H9 (cell line): ENCODE data around the gene CARD19. TPM values are rescaled to one million over a fixed set of nuclear protein-coding genes. Genes with fewer than 3 reads are reported as not detected.

Experiments used
- DNase-seq: peaks from one replicate; pipeline ENCODE4 v3.0.0-alpha.2; 2017
- H2AFZ ChIP-seq: one replicate; pipeline ENCODE4 v1.6.1; 2013; ENCODE audit warnings: mild to moderate bottlenecking, low read length, control low read depth, moderate library complexity
- H2AK5ac ChIP-seq: 2 replicates; pipeline ENCODE4 v1.6.1; 2013; ENCODE audit warnings: low read length, control low read depth, mixed read lengths; ENCODE audit not compliant: insufficient read length
- H2BK120ac ChIP-seq: one replicate; pipeline ENCODE4 v1.6.1; 2013; ENCODE audit warnings: low read depth, mild to moderate bottlenecking, low read length, control low read depth, inconsistent platforms; ENCODE audit not compliant: poor library complexity, severe bottlenecking
- H2BK12ac ChIP-seq: 2 replicates; pipeline ENCODE4 v1.6.1; 2013; ENCODE audit warnings: low read length, control low read depth, mixed read lengths, low read depth; ENCODE audit not compliant: insufficient read length
- H2BK15ac ChIP-seq: 2 replicates; pipeline ENCODE4 v1.6.1; 2013; ENCODE audit warnings: low read depth, low read length, control low read depth
- H2BK20ac ChIP-seq: one replicate; pipeline ENCODE4 v1.6.1; 2013; ENCODE audit warnings: low read depth, mild to moderate bottlenecking, low read length, control low read depth, inconsistent platforms; ENCODE audit not compliant: poor library complexity, severe bottlenecking
- H2BK5ac ChIP-seq: 2 replicates; pipeline ENCODE4 v1.6.1; 2013; ENCODE audit warnings: low read length, control low read depth, mixed read lengths; ENCODE audit not compliant: insufficient read length
- H3K14ac ChIP-seq: 2 replicates; pipeline ENCODE4 v1.6.1; 2013; ENCODE audit warnings: low read length, control low read depth; ENCODE audit not compliant: insufficient read depth
- H3K18ac ChIP-seq: 2 replicates; pipeline ENCODE4 v1.6.1; 2013; ENCODE audit warnings: low read depth, mild to moderate bottlenecking, mixed read lengths, low read length, control low read depth; ENCODE audit not compliant: insufficient read length
- H3K23ac ChIP-seq: 2 replicates; pipeline ENCODE4 v1.6.1; 2013; ENCODE audit warnings: low read length, control low read depth, mixed read lengths, low read depth; ENCODE audit not compliant: insufficient read length
- H3K23me2 ChIP-seq: 2 replicates; pipeline ENCODE4 v1.6.1; 2013; ENCODE audit warnings: low read depth, mild to moderate bottlenecking, mixed read lengths, low read length, control low read depth; ENCODE audit not compliant: insufficient read length, poor library complexity, severe bottlenecking
- H3K27ac ChIP-seq: 2 replicates; pipeline ENCODE4 v1.5.1; 2013; ENCODE audit warnings: low read length, control low read depth, mixed read lengths, low read depth; ENCODE audit not compliant: insufficient read length
- H3K27me3 ChIP-seq: 2 replicates; pipeline ENCODE4 v1.6.1; 2013; ENCODE audit warnings: low read length, control low read depth, inconsistent platforms; ENCODE audit not compliant: insufficient read depth
- H3K4ac ChIP-seq: 2 replicates; pipeline ENCODE4 v1.6.1; 2013; ENCODE audit warnings: low read depth, mild to moderate bottlenecking, control low read depth, inconsistent platforms, low read length, moderate library complexity
- H3K4me1 ChIP-seq: 2 replicates; pipeline ENCODE4 v1.6.1; 2013; ENCODE audit warnings: low read length, control low read depth, inconsistent platforms; ENCODE audit not compliant: insufficient read depth
- H3K4me2 ChIP-seq: 2 replicates; pipeline ENCODE4 v1.6.1; 2013; ENCODE audit warnings: low read length, control low read depth, mixed read lengths; ENCODE audit not compliant: insufficient read length, insufficient read depth
- H3K56ac ChIP-seq: 2 replicates; pipeline ENCODE4 v1.6.1; 2013; ENCODE audit warnings: low read depth, mild to moderate bottlenecking, mixed read lengths, low read length, control low read depth; ENCODE audit not compliant: insufficient read length
- H3K79me1 ChIP-seq: 2 replicates; pipeline ENCODE4 v1.6.1; 2013; ENCODE audit warnings: low read depth, mild to moderate bottlenecking, moderate library complexity, low read length, control low read depth, inconsistent platforms; ENCODE audit not compliant: insufficient read depth, poor library complexity, severe bottlenecking
- H3K79me2 ChIP-seq: 2 replicates; pipeline ENCODE4 v1.6.1; 2013; ENCODE audit warnings: low read length, control low read depth, inconsistent platforms; ENCODE audit not compliant: insufficient read depth
- H3K9ac ChIP-seq: 2 replicates; pipeline ENCODE4 v1.6.1; 2013; ENCODE audit warnings: low read length, control low read depth, mixed read lengths; ENCODE audit not compliant: insufficient read length; ENCODE audit errors: extremely low read depth
- H3K9me3 ChIP-seq: one replicate; pipeline ENCODE4 v1.6.1; 2013; ENCODE audit warnings: low read depth, low read length, inconsistent platforms; ENCODE audit not compliant: control insufficient read depth
- H3T11ph ChIP-seq: one replicate; pipeline ENCODE4 v1.6.1; 2013; ENCODE audit warnings: mild to moderate bottlenecking, low read length, control low read depth, inconsistent platforms
- H4K20me1 ChIP-seq: one replicate; pipeline ENCODE4 v1.6.1; 2013; ENCODE audit not compliant: control insufficient read depth, insufficient read length, insufficient read depth
- H4K5ac ChIP-seq: 2 replicates; pipeline ENCODE4 v1.6.1; 2013; ENCODE audit warnings: low read depth, mild to moderate bottlenecking, mixed read lengths, low read length, control low read depth; ENCODE audit not compliant: insufficient read length
- H4K8ac ChIP-seq: replicated peaks from 2 replicates; pipeline ENCODE4 v1.6.1; 2013; ENCODE audit warnings: low read length, control low read depth, mixed read lengths, low read depth; ENCODE audit not compliant: insufficient read length
- H4K91ac ChIP-seq: 2 replicates; pipeline ENCODE4 v1.6.1; 2013; ENCODE audit warnings: low read depth, mild to moderate bottlenecking, moderate library complexity, mixed read lengths, low read length, control low read depth; ENCODE audit not compliant: insufficient read length
- H3K27ac Mint-ChIP-seq, 3 experiments: 2 replicates in 2 of 3; 3 replicates in 1 of 3; pipeline ENCODE4 v1.8.0; 2020 to 2021; ENCODE audit warnings: mixed read lengths in 3 of 3, mild to moderate bottlenecking in 1 of 3, moderate library complexity in 1 of 3
- H3K27me3 Mint-ChIP-seq: 2 replicates; pipeline ENCODE4 v1.8.0; 2021; ENCODE audit warnings: low read depth, mild to moderate bottlenecking, moderate library complexity, mixed read lengths
- H3K36me3 Mint-ChIP-seq, 3 experiments: 2 replicates in 2 of 3; 3 replicates in 1 of 3; pipeline ENCODE4 v1.8.0; 2020 to 2021; ENCODE audit warnings: low read depth in 3 of 3, mixed read lengths in 3 of 3; ENCODE audit not compliant: insufficient read depth in 1 of 3
- H3K4me1 Mint-ChIP-seq, 2 experiments: 2 replicates each; pipeline ENCODE4 v1.8.0; 2020; ENCODE audit warnings: mixed read lengths in 2 of 2
- H3K4me3 Mint-ChIP-seq, 2 experiments: 2 replicates in 1 of 2; 3 replicates in 1 of 2; pipeline ENCODE4 v1.8.0; 2020 to 2021; ENCODE audit warnings: mild to moderate bottlenecking in 2 of 2, mixed read lengths in 2 of 2, moderate library complexity in 1 of 2
- H3K9me3 Mint-ChIP-seq, 2 experiments: 2 replicates in 1 of 2; 3 replicates in 1 of 2; pipeline ENCODE4 v1.8.0; 2020; ENCODE audit warnings: mild to moderate bottlenecking in 2 of 2, mixed read lengths in 2 of 2, moderate library complexity in 1 of 2
- CTCF ChIP-seq: fragments of 200-600 bp; sonication (generic); conservative IDR thresholded peaks from 3 replicates; pipeline ENCODE4 v1.8.0; 2021; ENCODE audit warnings: antibody characterized with exemption, mild to moderate bottlenecking
- WGBS: extraction: QIAGEN DNeasy Blood & Tissue Kit; methylation state at CpG from one replicate; pipeline ENCODE4 v1.1.7; 2013; ENCODE audit warnings: missing lambda C conversion rate, low lambda C conversion rate, mixed read lengths; ENCODE audit not compliant: insufficient read length; ENCODE audit errors: extremely low coverage; 5-methylcytosine and 5-hydroxymethylcytosine counted together
- total RNA-seq: library from RNA; stranded (reverse); gene quantifications from 2 replicates; pipeline ENCODE4 v1.2.1, GENCODE V29; 2021

Gene CARD19
- total RNA-seq, 1 experiment from 2014 or later: 21.4 TPM

DNA sequence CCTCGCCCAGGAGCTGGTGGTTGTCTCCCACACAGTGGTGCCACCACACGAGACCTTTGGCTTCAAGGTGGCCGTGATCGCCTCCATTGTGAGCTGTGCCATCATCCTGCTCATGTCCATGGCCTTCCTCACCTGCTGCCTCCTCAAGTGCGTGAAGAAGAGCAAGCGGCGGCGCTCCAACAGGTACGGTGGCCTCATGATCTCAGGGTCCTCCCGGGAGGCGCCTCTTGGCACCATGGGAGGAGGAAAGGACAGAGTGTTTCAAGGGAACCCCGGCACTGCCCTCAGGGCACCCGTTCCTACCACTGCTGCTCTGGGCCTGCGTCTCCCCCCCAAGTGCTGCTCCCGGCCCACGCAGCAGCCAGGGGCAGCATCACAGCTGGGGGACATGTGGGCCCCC lies 18.2 kb upstream of the CARD19 start:
- Mint-ChIP-seq H3K27ac (no peak overlapping the region), H3K27me3 (no peaks in the 10 kb centered on the region), H3K36me3 (no peaks in the 10 kb centered on the region; a peak in 1 of 7 replicates), H3K9me3 (no peaks in the 10 kb centered on the region), H3K4me3 (no peak overlapping the region), H3K4me1 (no peaks in the 10 kb centered on the region)
- Histone ChIP-seq H3K27me3 (no peaks in the 10 kb centered on the region), H4K8ac (no peak overlapping the region), H3K56ac (no peak overlapping the region), H3K27ac (no peak overlapping the region), H3K9ac (no peak overlapping the region), H3K14ac (no peak overlapping the region), H3T11ph (no peak overlapping the region), H2BK15ac (no peak overlapping the region), H3K23me2 (no peaks in the 10 kb centered on the region), H2AK5ac (no peak overlapping the region), H2BK12ac (no peak overlapping the region), H3K23ac (no peak overlapping the region), H3K79me1 (no peaks in the 10 kb centered on the region), H3K4me1 (no peaks in the 10 kb centered on the region), H3K79me2 (no peaks in the 10 kb centered on the region), H3K18ac (no peak overlapping the region), H2BK120ac (no peak overlapping the region), H3K9me3 (no peaks in the 10 kb centered on the region), H3K4me2 (no peak overlapping the region), H4K20me1 (no peaks in the 10 kb centered on the region), H3K4ac (no peak overlapping the region), H2BK20ac (no peak overlapping the region), H2AFZ (no peak overlapping the region), H4K5ac (no peak overlapping the region), H2BK5ac (no peak overlapping the region), H4K91ac (no peak overlapping the region)
- no peak for TF ChIP-seq CTCF
- no CpG with 5 or more reads among the region's 16 CpGs for WGBS
- DNase-seq: no peak
